Measurements from ENCODE around the gene EDC4. TPM values are rescaled to one million over a fixed set of nuclear protein-coding genes. Genes with fewer than 3 reads are reported as not detected.

EDC4 gene
- total and polyA plus RNA-seq, 2 of the 13 experiments (the other 11 are each of a cell fraction or from before 2014, with no cell fraction given), result 51.4 to 59.1 TPM

GRCh38 chr16:67872631-67873434 lies at the start of gene EDC4 (continued):
- TF ChIP-seq ZBTB37 (CRISPR knock-in tag; IDR thresholded peaks at IDR 0.05) (no peak), PHF20 (CRISPR knock-in tag; IDR thresholded peaks at IDR 0.05) (peak; percentile 96), ZNF674 (CRISPR knock-in tag; IDR thresholded peaks at IDR 0.05; ENCODE audit: low read depth) (no peak), ZSCAN9 (CRISPR knock-in tag; IDR thresholded peaks at IDR 0.05; ENCODE audit: borderline replicate concordance) (peak; percentile 78), HDAC2 (CRISPR knock-in tag; IDR thresholded peaks at IDR 0.05) (peak; percentile 72; the same call in 1 of the 2 replicates), SIN3A (IDR thresholded peaks at IDR 0.05; ENCODE audit: borderline replicate concordance, low read depth, low read length) (peak; percentile 93), ELF1 (CRISPR knock-in tag; IDR thresholded peaks at IDR 0.05) (peak; percentile 92), JDP2 (CRISPR knock-in tag; IDR thresholded peaks at IDR 0.05; ENCODE audit: borderline replicate concordance) (peak; percentile 78; the same call in 1 of the 2 replicates), RARA (CRISPR knock-in tag; IDR thresholded peaks at IDR 0.05) (peak; percentile 55; the same call in 1 of the 2 replicates), POLR2AphosphoS2 (IDR thresholded peaks at IDR 0.05; ENCODE audit: low read depth, low read length) (peak; percentile 20; the same call in 1 of the 2 replicates), REXO4 (CRISPR knock-in tag; IDR thresholded peaks at IDR 0.05; ENCODE audit: borderline replicate concordance) (no peak), MYPOP (CRISPR knock-in tag; IDR thresholded peaks at IDR 0.05) (peak; percentile 76), ZNF160 (CRISPR knock-in tag; IDR thresholded peaks at IDR 0.05) (peak; percentile 86), GPBP1L1 (CRISPR knock-in tag; IDR thresholded peaks at IDR 0.05) (no peak), KDM5A (IDR thresholded peaks at IDR 0.05; ENCODE audit: borderline replicate concordance, low read length) (peak; percentile 98), ZBTB44 (CRISPR knock-in tag; IDR thresholded peaks at IDR 0.05) (peak; percentile 86; the same call in 1 of the 2 replicates), ZNF841 (CRISPR knock-in tag; IDR thresholded peaks at IDR 0.05; ENCODE audit: borderline replicate concordance) (0 out of 2 replicates have a peak, but pooled peaks have one; percentile 59), FOXA3 (CRISPR knock-in tag; IDR thresholded peaks at IDR 0.05) (peak; percentile 65), E2F1 (CRISPR knock-in tag; IDR thresholded peaks at IDR 0.05) (peak; percentile 51; the same call in 1 of the 2 replicates)
